Astrocyte (in vitro differentiated cells and primary cell): ENCODE measurements around the gene PIP4K2C.

ENCODE experiments used
- CTCF ChIP-seq: IDR thresholded peaks from 2 replicates; pipeline ENCODE4 v1.5.1; 2011; ENCODE audit warnings: low read depth, mild to moderate bottlenecking, inconsistent platforms, low read length, moderate library complexity; ENCODE audit not compliant: insufficient read depth
- EZH2 ChIP-seq: IDR thresholded peaks from 2 replicates; pipeline ENCODE4 v1.6.1; 2012; ENCODE audit warnings: mild to moderate bottlenecking, low read length, inconsistent platforms; ENCODE audit not compliant: insufficient read depth

GRCh38 chr12:57637364-57637763, 46.4 kb downstream of the PIP4K2C start:
- TF ChIP-seq CTCF (no peak), EZH2 (no peak)
